A549 treated with Mapracorat at 1 μM for 4 hours (cell line): ENCODE results near the gene SH3BGRL2. TPM values are rescaled to one million over a fixed set of nuclear protein-coding genes. Genes with fewer than 3 reads are reported as not detected.

Experiments used
- total RNA-seq: library from RNA; stranded (reverse); fragments of 200-300 nt; extraction: Qiagen RNA extraction; gene quantifications from 5 replicates; pipeline ENCODE4 v1.2.3, GENCODE V29; 2022

Gene SH3BGRL2
- 0.19 to 0.34 TPM (median 0.26 TPM) in 5 replicates for total RNA-seq

GRCh38 chr6:79630883-79631692 is at the start of gene SH3BGRL2:
SH3BGRL2 (plus strand) TSS chr6:79631329; CDS start chr6:79631462, 133 bp downstream.

Other genes with a start within 250 kb of the SH3BGRL2 start
- 0.37 to 0.85 TPM (median 0.69 TPM) in 5 replicates for gene LCA5, start 93.9 kb upstream of the SH3BGRL2 start, total RNA-seq